Measurements from ENCODE around the gene RTN4R. TPM values are rescaled to one million over a fixed set of nuclear protein-coding genes. Genes with fewer than 3 reads are reported as not detected.
"Not testable (repeated sequence)": the region's sequence is repeated elsewhere in the genome, so short reads cannot be mapped to it uniquely, and the experiment has no call there.

The RTN4R gene
- total RNA-seq, 1 donor from 2014 or later, result 9.8 TPM

- Histone ChIP-seq H3K4me3 (no peak overlapping the region), H3K36me3 (no peaks in the 10 kb centered on the region), H3K27ac (no peak overlapping the region), H3K4me1 (no peaks in the 10 kb centered on the region), H3K27me3 (no peaks in the 10 kb centered on the region), H3K9me3 (no peaks in the 10 kb centered on the region)
- TF ChIP-seq CTCF (IDR thresholded peaks at IDR 0.05), result no peak
- intact Hi-C loops (cut with DNase I), result no loop called here
- no peak for ATAC-seq
- no peak for DNase-seq
Measured at GRCh38 chr22:20291249-20291586, 23.1 kb upstream of the RTN4R start.

GRCh38 chr22:20290578-20291248 lies 22.6 kb upstream of the RTN4R start:
- Histone ChIP-seq H3K27me3 (no peaks in the 10 kb centered on the region), H3K36me3 (no peaks in the 10 kb centered on the region), H3K9me3 (no peaks in the 10 kb centered on the region), H3K4me1 (no peaks in the 10 kb centered on the region), H3K4me3 (no peak overlapping the region), H3K27ac (no peak overlapping the region)
- intact Hi-C loops (cut with DNase I), result no loop called here
- no peak for TF ChIP-seq CTCF (IDR thresholded peaks at IDR 0.05)
- no peak for ATAC-seq
- DNase-seq, result no peak

- no peak for TF ChIP-seq CTCF (IDR thresholded peaks at IDR 0.05)
- no peak overlapping the region for H3K4me3 ChIP-seq
- DNase-seq (no peak), ATAC-seq (no peak)
- no peaks in the 10 kb centered on the region for H3K4me1 ChIP-seq
- no peaks in the 10 kb centered on the region for H3K36me3 ChIP-seq
- intact Hi-C loops (cut with DNase I), result no loop called here
- no peak overlapping the region for H3K27ac ChIP-seq
- H3K9me3 ChIP-seq, result no peaks in the 10 kb centered on the region
- H3K27me3 ChIP-seq, result no peaks in the 10 kb centered on the region
Measured at GRCh38 chr22:20290045-20290392, 21.9 kb upstream of the RTN4R start.

- H3K4me1 ChIP-seq, H3K36me3 ChIP-seq, ATAC-seq, H3K4me3 ChIP-seq, H3K27me3 ChIP-seq, H3K9me3 ChIP-seq, H3K27ac ChIP-seq, DNase-seq: not testable (repeated sequence)
- intact Hi-C loops (cut with DNase I), result loop anchor here (5.0 kb wide), 1 partner anchor 132 kb away; no protein-coding TSS in a partner anchor
Measured at GRCh38 chr22:20289182-20290044, 21.3 kb upstream of the RTN4R start.

GRCh38 chr22:20286784-20287423 lies 18.8 kb upstream of the RTN4R start:
- not testable (repeated sequence) for ATAC-seq, H3K27ac ChIP-seq, H3K27me3 ChIP-seq, H3K36me3 ChIP-seq, H3K9me3 ChIP-seq, DNase-seq, H3K4me3 ChIP-seq, H3K4me1 ChIP-seq
- intact Hi-C loops (cut with DNase I), result loop anchor here (5.0 kb wide), 1 partner anchor 130 kb away; no protein-coding TSS in a partner anchor

GRCh38 chr22:20286312-20286660 lies 18.2 kb upstream of the RTN4R start:
- not testable (repeated sequence) for H3K27ac ChIP-seq, H3K4me1 ChIP-seq, H3K4me3 ChIP-seq, DNase-seq, H3K36me3 ChIP-seq, ATAC-seq, H3K27me3 ChIP-seq, H3K9me3 ChIP-seq
- intact Hi-C loops (cut with DNase I), result loop anchor here (5.0 kb wide), 1 partner anchor 129 kb away; no protein-coding TSS in a partner anchor

All from upper lobe of right lung (tissue), 1 donor.